HG03103 (cell line): ENCODE data around the gene ERF.

Experiments used
- ATAC-seq: cut with Tn5 transposase; IDR thresholded peaks from one replicate; pipeline ENCODE4 v1.9.1; 2021; ENCODE audit warnings: low read depth; ENCODE audit not compliant: unreplicated experiment

The ERF gene

DNA sequence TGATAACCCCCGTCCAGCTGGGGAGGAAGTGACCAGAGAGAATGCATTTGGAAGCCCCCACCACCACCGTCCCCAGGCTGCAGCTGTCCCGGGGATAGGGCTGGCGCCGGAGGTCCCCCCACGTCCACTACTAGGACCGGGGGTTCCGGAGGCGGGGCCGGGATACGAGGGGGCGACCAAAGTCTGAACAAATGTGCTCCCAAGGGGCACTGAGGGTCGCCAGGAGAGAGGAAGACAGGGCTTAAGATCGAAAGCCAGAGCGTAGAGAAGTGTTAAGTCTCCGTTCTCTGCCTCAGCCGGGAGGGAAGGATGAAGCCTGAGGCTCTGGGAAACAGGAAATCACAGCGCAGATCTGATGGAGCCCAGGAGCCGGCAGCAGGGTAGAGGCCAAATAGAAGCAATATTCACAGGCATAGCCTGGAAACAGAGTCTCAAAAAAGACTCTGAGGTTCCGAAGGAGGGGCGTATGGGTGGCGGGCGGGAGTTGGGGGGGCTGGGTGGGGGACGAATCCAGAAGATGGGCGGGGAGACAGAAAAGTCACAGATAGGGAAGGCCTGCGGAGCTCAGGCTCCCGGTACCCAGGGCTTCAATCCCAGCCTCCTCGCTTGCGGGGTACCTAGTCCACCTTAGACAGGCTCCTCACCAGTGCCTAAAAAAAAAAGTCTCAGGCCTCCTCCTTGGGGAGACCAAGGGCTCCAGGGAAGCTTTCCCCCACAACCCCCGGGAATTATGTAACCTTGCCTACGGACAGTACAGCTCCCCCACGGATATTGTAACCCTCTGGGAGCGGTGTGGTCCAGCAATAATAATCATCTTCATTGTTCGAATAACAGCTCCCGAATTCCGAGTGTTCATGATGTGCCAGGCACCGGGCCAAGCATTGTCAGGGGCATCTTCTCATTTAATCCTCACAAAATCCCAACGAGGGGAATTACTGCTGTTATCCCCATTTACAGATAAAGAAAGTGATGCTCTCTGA is 1.1 kb upstream of the ERF start:
- ATAC-seq = no peak

DNA sequence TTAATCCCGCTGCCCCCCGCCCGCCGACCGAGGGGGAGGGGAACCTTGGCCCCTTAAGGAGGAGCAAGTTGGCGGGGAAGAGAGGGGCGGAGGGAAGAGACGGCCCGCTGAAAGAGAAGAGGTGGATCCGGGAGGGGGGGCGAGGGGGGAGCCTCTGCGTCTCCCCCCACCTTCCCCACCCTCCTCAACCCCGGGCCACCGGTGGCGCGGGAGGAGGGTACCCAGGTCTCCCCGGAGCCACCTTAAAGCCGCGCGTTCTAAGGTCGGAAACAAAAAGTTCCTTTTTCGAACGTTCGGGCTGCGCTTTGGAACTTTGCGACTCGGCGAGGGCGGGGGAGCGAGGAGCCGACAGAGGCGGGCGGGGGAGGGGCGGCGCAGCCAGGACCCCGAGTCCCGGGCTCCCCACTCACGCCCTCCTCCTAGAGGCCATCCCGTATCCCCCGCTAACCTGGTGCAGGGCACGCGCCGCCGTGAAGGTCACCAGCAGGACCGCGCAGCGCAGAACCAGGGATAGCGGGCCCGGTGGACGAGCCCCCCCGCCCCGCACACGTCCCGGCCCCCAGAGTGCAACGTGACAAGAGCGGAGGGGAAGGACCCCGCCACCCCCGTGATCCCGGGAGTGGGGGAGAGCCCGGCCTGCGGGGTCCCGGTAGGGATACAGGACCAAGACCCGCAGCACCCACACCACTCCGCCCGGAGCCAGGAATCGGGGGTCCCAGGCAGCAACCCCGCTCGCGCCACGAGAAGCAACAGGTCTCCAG is 659 bp downstream of the ERF start:
- ATAC-seq = no peak

DNA sequence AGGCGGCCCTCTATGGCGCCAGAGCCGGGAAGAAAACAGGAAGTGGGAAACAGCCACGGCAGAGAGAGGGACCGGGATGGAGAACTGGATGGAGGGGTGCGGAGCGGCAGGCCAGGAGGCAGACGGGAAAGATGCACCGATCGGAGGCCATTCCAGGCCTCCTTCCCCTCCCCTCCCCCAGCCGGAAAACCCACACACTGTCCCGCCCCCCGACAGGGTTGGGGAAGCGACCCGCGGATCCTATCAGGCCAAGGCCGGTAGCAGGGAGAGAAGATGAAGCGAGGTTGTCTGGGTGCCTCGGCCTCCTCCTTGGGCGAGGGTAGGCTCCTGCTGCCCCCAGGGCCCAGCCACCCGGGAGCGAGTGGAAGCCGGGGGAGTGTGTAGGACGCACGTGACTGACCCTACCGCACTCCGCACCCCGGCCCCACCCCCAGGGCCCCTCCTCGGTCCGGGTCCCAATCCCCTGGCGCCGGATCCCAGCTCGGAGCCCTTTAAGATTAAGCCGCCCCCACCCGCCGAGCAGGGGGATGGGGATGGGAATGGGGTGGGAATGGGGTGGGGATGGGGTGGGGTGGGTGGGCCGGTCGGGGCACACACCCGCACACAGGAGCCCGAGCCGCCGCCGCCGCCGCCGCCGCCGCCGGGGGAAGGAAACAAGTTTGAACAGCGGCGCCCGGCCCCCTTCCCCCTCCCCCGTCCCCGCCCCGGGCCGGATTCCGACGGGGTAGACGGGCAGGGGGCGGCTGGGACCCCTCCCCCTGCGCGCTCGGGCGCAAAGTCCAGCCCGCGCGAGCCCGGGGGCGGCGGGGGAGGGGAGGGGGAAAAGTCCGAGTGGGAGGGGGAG is 1.5 kb downstream of the ERF start:
- no peak for ATAC-seq

- ATAC-seq = no peak
Observed at GRCh38 chr19:42252365-42253244, 2.3 kb downstream of the ERF start.

DNA sequence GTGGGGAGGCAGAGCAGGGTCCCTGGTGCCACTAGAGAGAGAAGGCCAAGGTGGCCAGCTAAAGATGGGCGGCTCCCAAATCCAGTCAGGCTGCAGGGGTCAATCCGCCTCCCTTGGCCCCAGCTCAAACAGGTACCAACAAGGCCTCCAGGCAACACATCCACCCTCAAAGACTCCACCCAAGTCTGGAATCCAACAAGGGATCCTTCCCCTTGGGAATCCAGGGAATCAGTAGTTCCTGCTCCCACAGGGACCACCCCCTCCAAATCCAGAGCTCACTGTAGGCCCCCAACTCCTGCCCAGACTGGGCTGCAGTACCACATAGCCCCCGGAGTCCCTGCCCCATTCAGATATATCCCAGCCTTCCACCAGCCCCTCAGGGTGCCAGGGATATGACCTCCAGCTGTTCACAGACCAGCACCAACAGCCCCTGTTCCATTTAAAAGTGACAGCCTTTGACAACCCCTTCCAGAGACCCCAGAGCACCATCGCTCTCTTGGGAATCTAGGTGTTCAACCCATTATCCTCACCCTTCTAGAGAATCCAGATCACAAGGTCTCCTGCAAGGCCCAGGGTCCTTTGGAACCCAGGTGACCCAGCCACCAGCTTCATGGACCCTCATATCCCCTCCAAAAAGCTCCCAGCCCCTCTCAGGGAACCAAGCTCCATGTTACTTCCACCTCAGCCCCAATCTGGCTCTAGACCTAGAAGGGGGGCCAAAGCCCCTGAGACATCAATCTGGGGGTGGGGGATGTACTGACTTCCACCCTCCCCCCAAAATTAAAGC is 3.2 kb downstream of the ERF start:
- ATAC-seq = no peak

DNA sequence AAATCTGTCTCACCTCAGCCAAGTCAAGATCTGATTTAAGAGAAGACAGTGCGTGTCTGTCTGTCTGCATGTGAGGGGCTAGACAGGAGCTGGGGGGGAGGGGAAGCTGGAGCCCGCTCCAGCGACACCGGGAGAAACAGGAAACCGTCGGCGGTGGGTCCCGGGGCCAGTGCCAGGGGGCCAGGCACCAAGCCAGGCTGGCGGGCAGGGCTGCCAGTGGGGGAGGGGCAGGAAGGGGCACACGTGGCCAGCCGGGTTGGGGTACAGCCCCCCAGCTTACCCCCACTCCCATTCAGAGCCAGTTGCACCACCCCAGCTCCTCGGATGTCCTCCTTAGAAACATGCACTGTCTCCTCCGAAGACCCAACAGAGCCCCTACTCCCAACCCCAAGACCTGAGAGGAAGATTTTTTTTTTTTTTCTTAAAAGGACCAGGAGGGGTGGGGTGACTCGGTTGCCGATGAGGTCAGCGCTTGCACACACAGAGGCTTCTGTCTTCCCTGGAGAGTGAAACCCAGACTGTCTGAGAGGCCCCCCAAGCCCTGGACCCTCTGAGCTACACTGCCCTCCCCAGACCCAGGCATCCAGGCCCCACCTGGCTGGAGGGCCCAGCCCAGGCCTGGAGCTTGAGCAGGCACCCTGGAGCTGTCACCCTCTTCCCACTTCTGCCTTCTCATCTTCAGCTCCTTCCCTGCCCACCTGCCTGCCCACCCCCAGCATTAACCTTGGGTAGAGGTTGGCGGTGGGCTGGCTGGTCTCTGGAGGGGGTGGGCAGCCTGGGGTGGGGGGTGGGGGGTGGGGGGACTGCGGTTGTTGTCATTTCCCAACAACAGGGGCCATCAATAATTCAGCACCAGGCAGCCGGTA is 4.0 kb downstream of the ERF start:
- ATAC-seq = no peak

- ATAC-seq = no peak
Observed at GRCh38 chr19:42250183-42250665, 4.7 kb downstream of the ERF start.

- ATAC-seq = no peak
Observed at GRCh38 chr19:42249769-42250168, 5.2 kb downstream of the ERF start.

DNA sequence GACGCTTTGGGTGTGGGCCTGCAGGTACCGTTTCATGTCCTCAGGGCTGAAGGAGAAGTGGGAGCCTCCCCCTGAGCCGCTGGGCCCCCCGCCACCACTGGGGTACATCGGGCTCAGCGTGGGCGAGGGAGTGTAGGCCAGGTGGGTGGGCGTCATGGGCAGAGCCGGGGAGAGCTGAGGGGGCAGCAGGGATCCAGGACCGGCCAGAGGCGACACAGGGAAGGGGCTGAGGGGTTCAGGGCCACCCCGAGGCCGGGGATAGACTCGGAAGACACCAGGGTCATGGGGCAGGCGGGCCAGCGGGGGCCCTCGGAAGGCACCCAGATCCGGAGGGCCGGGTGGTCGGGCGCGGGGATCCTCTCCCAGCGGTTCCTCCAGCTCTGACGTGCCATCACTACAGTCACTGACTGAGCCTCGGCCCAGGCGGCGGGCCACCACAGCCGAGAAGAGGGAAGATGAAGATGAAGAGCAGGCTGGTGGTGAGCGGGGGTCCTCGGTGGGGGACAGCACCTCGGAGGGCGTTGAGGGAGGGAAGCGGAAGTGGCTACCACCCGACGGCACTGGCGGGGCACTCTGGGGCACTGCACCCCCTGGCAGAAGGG is 5.7 kb downstream of the ERF start:
- ATAC-seq = no peak

- no peak for ATAC-seq
Observed at GRCh38 chr19:42248270-42249148, 6.4 kb downstream of the ERF start.

DNA sequence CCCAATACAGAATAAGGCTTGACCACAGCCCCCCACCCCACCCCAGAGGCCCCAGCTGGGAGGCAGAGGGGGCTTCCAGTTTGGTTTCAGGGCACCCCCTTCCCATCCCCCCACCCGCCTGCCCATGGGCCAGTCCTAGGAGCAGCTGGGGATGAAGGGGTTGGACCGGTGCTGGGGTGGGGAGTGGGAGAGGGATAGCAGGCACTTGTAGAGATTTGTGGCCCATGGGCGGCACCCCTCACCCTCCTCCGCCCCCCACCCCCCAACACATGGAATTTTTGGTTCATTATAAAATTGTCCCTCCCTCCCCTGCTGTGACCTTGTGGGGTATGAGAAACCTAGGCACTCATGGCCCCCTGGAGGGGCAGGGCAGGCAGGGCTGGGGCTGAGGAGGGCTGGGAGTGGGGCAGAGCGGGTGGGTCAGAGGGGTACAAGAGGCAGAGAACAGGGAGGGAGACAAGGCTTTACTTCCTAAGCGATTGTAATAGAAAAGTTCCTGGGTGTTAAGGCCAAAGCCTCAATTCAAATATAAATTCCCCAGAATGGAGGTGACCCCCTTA is 7.2 kb downstream of the ERF start:
- ATAC-seq = no peak

- ATAC-seq = no peak
Observed at GRCh38 chr19:42246922-42247639, 7.8 kb downstream of the ERF start.

- ATAC-seq = no peak
Observed at GRCh38 chr19:42246143-42246921, 8.6 kb downstream of the ERF start.

DNA sequence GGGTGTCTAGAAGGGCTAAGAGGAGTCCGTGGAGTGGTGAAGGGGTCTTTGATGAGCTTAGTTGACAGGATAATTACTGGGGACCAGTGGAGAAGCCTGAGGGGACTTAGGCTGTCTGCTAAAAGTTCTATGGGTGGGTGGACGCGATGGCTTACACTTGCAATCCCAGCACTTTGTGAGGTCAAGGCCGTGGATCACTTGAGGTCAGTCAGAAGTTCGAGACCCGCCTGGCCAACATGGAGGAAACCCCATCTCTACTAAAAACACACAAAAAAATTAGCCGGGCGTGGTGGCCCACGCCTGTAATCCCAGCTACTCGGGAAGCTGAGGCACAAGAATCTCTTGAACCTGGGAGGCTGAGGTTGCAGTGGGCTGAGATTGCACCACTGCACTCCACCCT is 9.7 kb downstream of the ERF start:
- no peak for ATAC-seq
